Measurements from ENCODE around the gene SLX4IP.

The SLX4IP gene

DNA sequence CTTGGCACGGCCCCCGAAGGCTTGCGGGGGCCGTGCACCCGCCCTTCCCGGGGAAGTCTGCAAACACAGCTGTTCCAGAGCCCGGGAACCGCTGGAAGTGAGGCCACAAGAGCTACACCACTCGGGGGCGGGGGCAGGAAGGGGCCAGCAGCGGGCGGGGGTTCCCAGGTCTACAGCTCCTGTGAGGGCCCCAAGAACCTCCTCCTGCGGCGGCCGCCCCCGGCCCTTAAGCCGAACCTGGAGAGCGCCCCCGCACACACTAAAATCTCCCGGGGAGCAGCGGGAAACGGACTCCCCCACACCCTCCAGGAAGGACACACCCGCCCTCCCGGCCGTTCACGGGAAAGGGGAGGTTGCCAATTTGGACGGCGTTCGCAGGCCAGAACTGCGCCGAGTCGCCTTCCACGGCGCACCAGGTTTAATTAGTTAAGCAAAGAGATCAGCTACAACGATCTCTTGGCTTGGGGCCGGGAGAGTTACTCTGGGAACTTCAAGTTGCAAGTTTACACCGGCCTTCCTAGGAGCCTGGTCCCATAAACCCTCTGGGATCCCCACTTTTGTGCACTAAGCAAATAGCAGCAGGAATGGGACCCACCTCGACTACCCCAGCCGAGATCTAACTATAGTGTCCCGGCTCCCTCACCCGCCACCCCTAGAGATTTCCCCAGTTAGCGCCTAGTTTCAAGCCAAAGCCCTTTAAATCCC lies 237.0 kb downstream of the SLX4IP start:
- TF ChIP-seq, protein P1, sequence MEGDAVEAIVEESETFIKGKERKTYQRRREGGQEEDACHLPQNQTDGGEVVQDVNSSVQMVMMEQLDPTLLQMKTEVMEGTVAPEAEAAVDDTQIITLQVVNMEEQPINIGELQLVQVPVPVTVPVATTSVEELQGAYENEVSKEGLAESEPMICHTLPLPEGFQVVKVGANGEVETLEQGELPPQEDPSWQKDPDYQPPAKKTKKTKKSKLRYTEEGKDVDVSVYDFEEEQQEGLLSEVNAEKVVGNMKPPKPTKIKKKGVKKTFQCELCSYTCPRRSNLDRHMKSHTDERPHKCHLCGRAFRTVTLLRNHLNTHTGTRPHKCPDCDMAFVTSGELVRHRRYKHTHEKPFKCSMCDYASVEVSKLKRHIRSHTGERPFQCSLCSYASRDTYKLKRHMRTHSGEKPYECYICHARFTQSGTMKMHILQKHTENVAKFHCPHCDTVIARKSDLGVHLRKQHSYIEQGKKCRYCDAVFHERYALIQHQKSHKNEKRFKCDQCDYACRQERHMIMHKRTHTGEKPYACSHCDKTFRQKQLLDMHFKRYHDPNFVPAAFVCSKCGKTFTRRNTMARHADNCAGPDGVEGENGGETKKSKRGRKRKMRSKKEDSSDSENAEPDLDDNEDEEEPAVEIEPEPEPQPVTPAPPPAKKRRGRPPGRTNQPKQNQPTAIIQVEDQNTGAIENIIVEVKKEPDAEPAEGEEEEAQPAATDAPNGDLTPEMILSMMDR (IDR thresholded peaks at IDR 0.05; ENCODE audit: control insufficient read depth, extremely low read depth, insufficient read depth) = no peak
- DNase-seq (ENCODE audit: low read depth) = peak; percentile 81
- peak overlapping the region; percentile 79 for H3K4me3 ChIP-seq (ENCODE audit: low read depth, low read length)

DNA sequence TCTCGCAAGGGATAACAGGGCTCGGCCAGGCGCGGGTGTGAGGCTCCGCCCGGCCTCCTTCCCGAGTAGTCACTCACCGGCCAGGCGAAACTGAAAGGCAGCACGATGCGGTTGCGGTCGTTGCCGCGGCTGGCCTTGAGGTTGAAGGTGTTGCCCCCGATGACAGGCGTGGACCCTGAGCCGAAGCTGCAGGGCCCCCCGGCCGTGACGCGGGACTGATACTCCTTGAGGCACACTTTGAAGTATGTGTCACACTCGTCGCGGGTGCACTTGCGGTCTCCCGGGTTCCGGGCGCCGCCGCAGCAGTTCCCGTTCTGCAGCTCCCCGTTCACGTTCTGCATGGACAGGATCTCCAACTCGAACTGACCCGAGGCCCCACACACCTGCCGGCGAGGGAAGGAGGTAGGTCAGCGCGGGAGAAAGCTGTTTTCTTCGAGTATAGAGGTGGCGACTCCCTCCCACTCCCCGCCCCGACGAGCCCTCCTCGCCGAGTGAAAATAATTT lies 237.6 kb downstream of the SLX4IP start:
- TF ChIP-seq, protein P1 (IDR thresholded peaks at IDR 0.05; ENCODE audit: control insufficient read depth, extremely low read depth, insufficient read depth) = no peak
- H3K4me3 ChIP-seq (ENCODE audit: low read depth, low read length) = peak overlapping the region; percentile 79
- no peak for DNase-seq (ENCODE audit: low read depth)

DNA sequence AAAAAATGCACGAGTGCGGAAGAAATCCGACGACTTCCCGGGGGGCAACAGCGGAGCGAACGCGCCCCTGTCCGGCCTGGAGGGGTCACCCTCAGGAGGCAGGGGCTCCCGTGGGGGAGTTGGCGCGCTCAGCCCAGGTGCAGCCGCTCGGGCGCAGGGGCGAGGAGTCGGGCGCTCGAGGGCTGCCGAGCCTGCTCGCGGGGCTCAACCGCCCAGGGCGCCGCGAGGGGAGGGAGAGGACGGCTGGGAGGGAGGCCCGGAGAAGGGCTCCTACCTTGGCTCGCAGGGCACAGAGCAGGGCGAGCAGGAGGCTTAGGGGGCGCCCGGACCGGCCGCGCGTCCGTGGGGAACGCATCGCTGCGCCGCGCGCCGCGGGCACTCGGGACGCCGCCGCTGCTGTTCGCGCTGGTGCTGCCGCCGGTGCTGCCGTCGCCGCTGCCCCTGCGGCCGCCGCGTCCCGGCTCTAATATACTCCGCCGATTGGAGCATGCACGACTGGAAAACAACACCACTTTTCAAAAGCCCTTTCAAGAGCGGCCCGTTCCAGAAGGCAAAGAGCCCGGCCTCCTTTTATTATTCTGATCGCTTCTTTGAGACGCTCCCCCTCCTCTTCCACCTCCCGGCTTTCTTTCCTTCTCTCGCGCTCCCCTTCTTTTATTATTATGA lies 238.2 kb downstream of the SLX4IP start:
- TF ChIP-seq, protein P1 (IDR thresholded peaks at IDR 0.05; ENCODE audit: control insufficient read depth, extremely low read depth, insufficient read depth) = no peak
- peak overlapping the region; percentile 79 for H3K4me3 ChIP-seq (ENCODE audit: low read depth, low read length)
- no peak for DNase-seq (ENCODE audit: low read depth)

DNA sequence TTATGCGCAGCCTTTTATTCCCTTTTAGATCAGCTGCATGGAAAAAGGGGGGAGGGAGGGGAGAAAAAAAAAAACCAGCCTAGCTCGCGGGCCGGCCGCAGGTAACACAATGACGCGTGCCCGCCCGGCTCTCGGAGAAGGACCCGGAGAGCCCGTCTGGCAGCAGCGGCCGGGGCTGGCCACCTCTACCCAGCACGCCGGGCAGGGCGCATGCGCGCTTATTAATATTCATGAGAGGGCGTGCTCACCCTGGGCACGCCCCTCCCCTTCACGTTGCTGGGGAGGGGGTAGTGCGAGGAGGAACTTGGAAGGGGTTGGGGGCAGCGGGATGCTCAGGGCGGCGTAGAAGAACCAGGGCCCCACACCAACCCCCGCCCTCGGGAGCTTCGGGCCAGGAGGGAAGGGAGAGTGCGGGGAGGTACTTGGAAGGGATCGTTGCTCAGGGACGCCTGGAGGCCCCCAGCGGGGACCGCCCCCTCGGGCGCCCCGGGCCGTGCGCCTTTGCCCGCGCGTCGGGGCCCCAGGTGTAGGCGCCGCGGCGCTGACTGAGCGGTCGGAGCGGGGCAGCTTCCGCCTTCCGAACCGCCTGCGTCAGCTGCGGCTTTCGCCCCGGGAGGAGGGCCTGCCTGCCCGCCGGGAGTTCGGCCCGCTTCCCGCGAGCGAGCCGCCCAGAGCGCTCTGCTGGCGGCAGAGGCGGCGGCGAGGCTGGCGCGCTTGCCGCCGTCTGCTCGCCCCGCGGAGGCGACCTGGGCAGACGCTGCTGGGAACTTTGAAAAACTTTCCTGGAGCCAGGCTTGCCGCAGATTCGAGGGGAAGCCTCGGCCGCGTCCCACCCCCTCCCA lies 239.0 kb downstream of the SLX4IP start, which contains the start of gene JAG1:
Gene JAG1, minus strand, starts transcription at position 158 of the 842 bp plus-strand sequence. CDS start 469 bp downstream, outside the sequence.
- H3K4me3 ChIP-seq (ENCODE audit: low read depth, low read length) = peak within 1 kb of the TSS; percentile 79
- TF ChIP-seq, protein P1 (IDR thresholded peaks at IDR 0.05; ENCODE audit: control insufficient read depth, extremely low read depth, insufficient read depth) = no peak
- peak; percentile 75 for DNase-seq (ENCODE audit: low read depth)

DNA sequence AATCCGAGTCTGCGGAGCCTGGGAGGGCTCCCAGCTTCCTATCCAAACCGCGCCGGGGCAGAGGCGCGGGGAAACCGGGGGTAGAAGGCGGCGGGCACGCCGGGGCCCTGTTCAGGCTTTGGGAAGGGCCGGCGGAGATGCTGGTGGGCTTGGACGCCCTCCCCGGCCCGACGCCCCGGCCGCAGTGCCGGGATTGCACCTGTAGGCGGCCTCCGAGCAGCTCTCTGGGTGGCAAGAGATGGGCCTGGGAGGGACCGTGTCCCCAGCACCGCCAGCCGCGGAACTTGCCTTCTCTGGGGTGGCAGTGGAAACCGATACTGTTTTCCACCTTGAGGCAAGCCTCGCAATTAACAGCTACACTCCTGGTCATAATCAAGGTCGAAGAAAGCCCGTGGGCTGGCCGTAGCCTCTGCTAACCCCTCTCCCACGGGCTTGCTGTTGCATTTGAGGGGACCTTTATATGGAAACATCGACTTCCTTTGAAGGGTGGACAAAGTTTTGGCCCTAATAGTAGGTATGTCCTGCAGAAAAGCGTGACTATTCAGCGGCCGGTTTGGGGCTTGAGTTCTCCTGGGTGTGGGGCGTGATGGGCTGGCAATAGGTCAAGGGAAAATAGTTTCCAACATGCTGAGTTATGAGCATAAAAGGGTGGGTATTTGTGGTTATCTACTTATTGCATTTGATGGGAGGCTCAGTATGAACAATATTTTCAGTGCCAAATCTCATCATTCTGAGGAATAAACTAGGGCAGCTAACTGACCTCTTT lies 239.8 kb downstream of the SLX4IP start:
- peak overlapping the region; percentile 79 for H3K4me3 ChIP-seq (ENCODE audit: low read depth, low read length)
- TF ChIP-seq, protein P1 (IDR thresholded peaks at IDR 0.05; ENCODE audit: control insufficient read depth, extremely low read depth, insufficient read depth) = peak; percentile 42

DNA sequence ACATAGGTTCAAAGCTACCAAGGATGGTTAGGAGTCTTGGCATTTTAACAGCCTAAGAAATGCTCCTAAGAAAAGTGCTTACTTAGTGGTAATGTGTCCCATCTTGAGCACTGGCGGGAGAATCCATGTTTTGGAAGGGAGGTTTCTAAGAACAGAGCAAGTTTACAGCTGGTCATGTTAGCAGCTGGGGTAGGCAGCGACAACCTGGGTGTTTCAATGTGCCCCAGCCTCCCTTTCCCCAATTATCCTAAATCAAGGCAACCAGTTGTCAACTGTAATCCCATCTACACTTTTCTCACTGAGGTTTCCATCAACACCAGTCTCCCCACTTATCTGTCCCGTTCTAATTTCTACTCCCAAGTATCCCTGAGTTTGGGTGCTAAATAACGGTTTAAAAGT lies 240.3 kb downstream of the SLX4IP start:
- DNase-seq (ENCODE audit: low read depth) = no peak
- no peak overlapping the region for H3K4me3 ChIP-seq (ENCODE audit: low read depth, low read length)
- TF ChIP-seq, protein P1 (IDR thresholded peaks at IDR 0.05; ENCODE audit: control insufficient read depth, extremely low read depth, insufficient read depth) = no peak

More for the DNA sequence above, 239.8 kb downstream of the SLX4IP start:
- no peak for DNase-seq (ENCODE audit: low read depth)

Data from LNCaP clone FGC (cell line).